T-helper 1 cell treated with Interleukin-12 subunit alpha and Interleukin-12 subunit beta and Interleukin-4 antibody, amounts not matched to agents 30 μg/mL and 1 μg/mL, for 36 hours (primary cell): ENCODE measurements around the gene CCDC97.
A peak's percentile ranks its signal among the peaks of the same experiment; 100 is the strongest.
"Not testable (repeated sequence)": the region's sequence is repeated elsewhere in the genome, so short reads cannot be mapped to it uniquely, and the experiment has no call there.

ENCODE experiments used
- H3K27ac Mint-ChIP-seq: one replicate; pipeline ENCODE4 v1.8.0; 2021; ENCODE audit warnings: mild to moderate bottlenecking, mixed read lengths
- H3K27me3 Mint-ChIP-seq: one replicate; pipeline ENCODE4 v1.8.0; 2021; ENCODE audit warnings: low read depth, mixed read lengths
- H3K36me3 Mint-ChIP-seq: one replicate; pipeline ENCODE4 v1.8.0; 2021; ENCODE audit warnings: low read depth, mixed read lengths
- H3K4me1 Mint-ChIP-seq: one replicate; pipeline ENCODE4 v1.8.0; 2021; ENCODE audit warnings: low read depth, mixed read lengths
- H3K4me3 Mint-ChIP-seq: one replicate; pipeline ENCODE4 v1.8.0; 2021; ENCODE audit warnings: mild to moderate bottlenecking, moderate library complexity, mixed read lengths
- H3K9me3 Mint-ChIP-seq: one replicate; pipeline ENCODE4 v1.8.0; 2021; ENCODE audit warnings: mixed read lengths

CCDC97 gene

GRCh38 chr19:41288673-41289530 lies 21.1 kb upstream of the CCDC97 start:
- Mint-ChIP-seq H3K27ac (peak overlapping the region; percentile 41), H3K36me3 (peaks cover 54% of the 10 kb centered on the region), H3K9me3 (no peaks in the 10 kb centered on the region), H3K27me3 (no peaks in the 10 kb centered on the region), H3K4me1 (peaks cover 7% of the 10 kb centered on the region), H3K4me3 (no peak overlapping the region)

GRCh38 chr19:41289814-41290213 lies 20.2 kb upstream of the CCDC97 start:
- H3K27me3 Mint-ChIP-seq, H3K4me3 Mint-ChIP-seq, H3K4me1 Mint-ChIP-seq, H3K27ac Mint-ChIP-seq, H3K9me3 Mint-ChIP-seq: not testable (repeated sequence)
- H3K36me3 Mint-ChIP-seq: peaks cover 57% of the 10 kb centered on the region

GRCh38 chr19:41294393-41294792 lies 15.6 kb upstream of the CCDC97 start:
- Mint-ChIP-seq H3K4me3 (no peak overlapping the region), H3K27me3 (no peaks in the 10 kb centered on the region), H3K27ac (peak overlapping the region; percentile 27), H3K4me1 (peaks cover 33% of the 10 kb centered on the region), H3K36me3 (peaks cover 68% of the 10 kb centered on the region), H3K9me3 (no peaks in the 10 kb centered on the region)

GRCh38 chr19:41295499-41295898 lies 14.5 kb upstream of the CCDC97 start:
- Mint-ChIP-seq H3K27ac (peak overlapping the region; percentile 63), H3K9me3 (no peaks in the 10 kb centered on the region), H3K27me3 (no peaks in the 10 kb centered on the region), H3K4me1 (peaks cover 43% of the 10 kb centered on the region), H3K4me3 (no peak overlapping the region), H3K36me3 (peaks cover 77% of the 10 kb centered on the region)

- peaks cover 52% of the 10 kb centered on the region for H3K4me1 Mint-ChIP-seq
- H3K9me3 Mint-ChIP-seq: no peaks in the 10 kb centered on the region
- no peaks in the 10 kb centered on the region for H3K27me3 Mint-ChIP-seq
- H3K4me3 Mint-ChIP-seq: no peak overlapping the region
- peaks cover 79% of the 10 kb centered on the region for H3K36me3 Mint-ChIP-seq
- peak overlapping the region; percentile 83 for H3K27ac Mint-ChIP-seq
Observed at GRCh38 chr19:41296433-41296871, 13.5 kb upstream of the CCDC97 start.

- Mint-ChIP-seq H3K9me3 (no peaks in the 10 kb centered on the region), H3K27me3 (no peaks in the 10 kb centered on the region), H3K4me3 (no peak overlapping the region), H3K27ac (peak overlapping the region; percentile 41), H3K4me1 (peaks cover 60% of the 10 kb centered on the region), H3K36me3 (peaks cover 80% of the 10 kb centered on the region)
Observed at GRCh38 chr19:41297628-41298347, 12.2 kb upstream of the CCDC97 start.

GRCh38 chr19:41298348-41298964 lies 11.5 kb upstream of the CCDC97 start:
- Mint-ChIP-seq H3K4me1 (peaks cover 63% of the 10 kb centered on the region), H3K4me3 (no peak overlapping the region), H3K9me3 (no peaks in the 10 kb centered on the region), H3K27ac (peak overlapping the region; percentile 42), H3K36me3 (peaks cover 80% of the 10 kb centered on the region), H3K27me3 (no peaks in the 10 kb centered on the region)

- Mint-ChIP-seq H3K27ac (peak overlapping the region; percentile 78), H3K4me1 (peaks cover 71% of the 10 kb centered on the region), H3K4me3 (no peak overlapping the region), H3K36me3 (peaks cover 81% of the 10 kb centered on the region), H3K27me3 (no peaks in the 10 kb centered on the region), H3K9me3 (no peaks in the 10 kb centered on the region)
Observed at GRCh38 chr19:41299046-41299754, 10.8 kb upstream of the CCDC97 start.

GRCh38 chr19:41299755-41300089 lies 10.2 kb upstream of the CCDC97 start:
- Mint-ChIP-seq H3K27ac (peak overlapping the region; percentile 78), H3K4me3 (no peak overlapping the region), H3K36me3 (peaks cover 81% of the 10 kb centered on the region), H3K4me1 (peaks cover 75% of the 10 kb centered on the region), H3K27me3 (no peaks in the 10 kb centered on the region), H3K9me3 (no peaks in the 10 kb centered on the region)

GRCh38 chr19:41300555-41300954 lies 9.4 kb upstream of the CCDC97 start:
- no peaks in the 10 kb centered on the region for H3K27me3 Mint-ChIP-seq
- peaks cover 81% of the 10 kb centered on the region for H3K36me3 Mint-ChIP-seq
- H3K27ac Mint-ChIP-seq: peak overlapping the region; percentile 78
- no peaks in the 10 kb centered on the region for H3K9me3 Mint-ChIP-seq
- no peak overlapping the region for H3K4me3 Mint-ChIP-seq
- peaks cover 81% of the 10 kb centered on the region for H3K4me1 Mint-ChIP-seq

GRCh38 chr19:41302624-41303351 lies 7.2 kb upstream of the CCDC97 start:
- Mint-ChIP-seq H3K9me3 (no peaks in the 10 kb centered on the region), H3K36me3 (peaks cover 76% of the 10 kb centered on the region), H3K4me1 (peaks cover 78% of the 10 kb centered on the region), H3K27me3 (no peaks in the 10 kb centered on the region), H3K4me3 (peak overlapping the region; percentile 77), H3K27ac (peak overlapping the region; percentile 95)

- peaks cover 80% of the 10 kb centered on the region for H3K4me1 Mint-ChIP-seq
- peaks cover 77% of the 10 kb centered on the region for H3K36me3 Mint-ChIP-seq
- no peaks in the 10 kb centered on the region for H3K27me3 Mint-ChIP-seq
- peak overlapping the region; percentile 77 for H3K4me3 Mint-ChIP-seq
- no peaks in the 10 kb centered on the region for H3K9me3 Mint-ChIP-seq
- peak overlapping the region; percentile 95 for H3K27ac Mint-ChIP-seq
Observed at GRCh38 chr19:41303954-41304353, 6.0 kb upstream of the CCDC97 start.

GRCh38 chr19:41304706-41305483 lies 5.1 kb upstream of the CCDC97 start:
- Mint-ChIP-seq H3K9me3 (no peaks in the 10 kb centered on the region), H3K36me3 (peaks cover 70% of the 10 kb centered on the region), H3K4me3 (peak overlapping the region; percentile 75)

More at GRCh38 chr19:41304706-41305483, 5.1 kb upstream of the CCDC97 start:
- Mint-ChIP-seq H3K27ac (peak overlapping the region; percentile 95), H3K27me3 (no peaks in the 10 kb centered on the region), H3K4me1 (peaks cover 76% of the 10 kb centered on the region)
